Heart left ventricle (tissue), 16 donors: ENCODE measurements around the gene FAM83E. TPM values are rescaled to one million over a fixed set of nuclear protein-coding genes. Genes with fewer than 3 reads are reported as not detected.

Source experiments
- ATAC-seq, 4 donors: fragments of 200-7000 bp; cut with Tn5 transposase; one replicate each; pipeline ENCODE4 v1.9.1; 2020 to 2022; ENCODE audit warnings: moderate library complexity in 4 of 4, mild to moderate bottlenecking in 3 of 4, moderate number of reproducible peaks in 1 of 4
- DNase-seq, 5 donors: peaks; one replicate each; pipeline ENCODE4 v3.0.0-alpha.2; 2020
- H3K27ac ChIP-seq, 12 donors: fragments of 200-600 bp; sonication (generic) in 4 of 12; one replicate each; pipeline versions ENCODE4 v1.5.0 to v1.8.0; 2016 to 2022; ENCODE audit warnings: mild to moderate bottlenecking in 2 of 12
- H3K27me3 ChIP-seq, 9 donors: fragments of 200-600 bp; sonication (generic) in 2 of 9; one replicate each; pipeline versions ENCODE4 v1.5.1 to v1.8.0; 2016 to 2022; ENCODE audit warnings: mild to moderate bottlenecking in 3 of 9
- H3K36me3 ChIP-seq, 9 donors: fragments of 200-600 bp; sonication (generic) in 2 of 9; one replicate each; pipeline versions ENCODE4 v1.5.0 to v1.8.0; 2018 to 2022; ENCODE audit warnings: mild to moderate bottlenecking in 2 of 9
- H3K4me1 ChIP-seq, 12 donors: fragments of 200-600 bp; sonication (generic) in 4 of 12; one replicate each; pipeline versions ENCODE4 v1.5.0 to v1.8.0; 2016 to 2022; ENCODE audit warnings: mild to moderate bottlenecking in 3 of 12
- H3K4me3 ChIP-seq, 12 donors: fragments of 200-600 bp; sonication (generic) in 4 of 12; one replicate each; pipeline versions ENCODE4 v1.5.0 to v1.8.0; 2017 to 2022; ENCODE audit warnings: mild to moderate bottlenecking in 9 of 12, moderate library complexity in 4 of 12
- H3K9me3 ChIP-seq, 12 donors: fragments of 200-600 bp; sonication (generic) in 4 of 12; one replicate each; pipeline versions ENCODE4 v1.5.0 to v1.8.0; 2016 to 2022; ENCODE audit warnings: mild to moderate bottlenecking in 1 of 12
- CTCF ChIP-seq, 12 donors: fragments of 200-600 bp; sonication (generic) in 4 of 12; IDR thresholded peaks; one replicate each; pipeline versions ENCODE4 v1.5.0 to v1.8.0; 2018 to 2022; ENCODE audit warnings: antibody characterized with exemption in 12 of 12, mild to moderate bottlenecking in 5 of 12
- POLR2A ChIP-seq, 2 donors: fragments of 450-650 bp; IDR thresholded peaks; one replicate each; pipeline ENCODE4 v1.6.1; 2017; ENCODE audit warnings: antibody characterized with exemption in 2 of 2, mild to moderate bottlenecking in 2 of 2, moderate library complexity in 2 of 2
- WGBS, 4 donors: extraction: QIAGEN DNeasy Blood & Tissue Kit in 2 of 4; methylation state at CpG; one replicate each; pipeline versions ENCODE4 v1.1.5 to v1.1.7; 2013 to 2018; 5-methylcytosine and 5-hydroxymethylcytosine counted together
- intact Hi-C, 10 donors: fragments of 100-400 bp; cut with DNase I; formaldehyde crosslinking; loops; one replicate each; pipeline versions ENCODE4 v1.11.1 to v1.14.2; 2022
- long read RNA-seq, 3 donors: library from polyadenylated mRNA; unstranded; transcript quantifications; one replicate each; pipeline ENCODE4 v2.0.0, GENCODE V29; 2020 to 2021
- polyA plus RNA-seq, 2 donors: library from polyadenylated mRNA; stranded (reverse); fragments of 200-250 nt; gene quantifications; one replicate each; pipeline ENCODE4 v1.2.3, GENCODE V29; 2013
- total RNA-seq, 9 donors: library from RNA; depleted of rRNA in 2 of 9; stranded (reverse); fragments of >200 nt in 2 of 9; fragmentation: NEBNext Ultra II Directional in 3 of 9; extraction: Animal tissue kit (Norgen Biotek cat#: 25700) in 3 of 9; gene quantifications; one replicate each; pipeline versions ENCODE4 v1.1.0 to v1.2.4, GENCODE V29; 2016 to 2023
- donor health status: ischemic (EF 13 %, LVEDD 7.1; RV severe dilation, severe dysfunction).
- donor health status: healthy with polysubstance abuse.
- donor health status: DM: no; HTN: yes; CAD: no.
- donor health status: DM: no; HTN: no; CAD: no.
- donor health status: ischemic (EF 25% LVEDD 6.9; RV normal size, moderate dysfunction).
- donor health status: ischemic (EF 25% LVEDD 5.7; RV mildly dilated, moderate dysfunction).
- donor health status: healthy.
- donor health status: DM: yes; HTN: yes; CAD: no.
- donor health status: ischemic (EF 35%, LVEDD 5.7; RV mildly dilated, moderate dysfunction).
- donor health status: nonischemic (EF 11% LVEDD 7.7; RV severe dilation, severe dysfunction).
- donor health status: DM: yes; HTN: yes; CAD: no.
- donor health status: PGD.
- donor health status: ischemic (EF 29% LVEDD 5.4; RV normal size, mild dysfunction).
- donor health status: nonischemic (EF 23%, LVEDD 6.1; RV moderate dilation, normal function).

Gene FAM83E
- total RNA-seq, result not detected
- under 1 TPM in 1 of 2 donors, not detected in 1; 0.14 TPM for polyA plus RNA-seq
- long read RNA-seq, donor 1, result 0 reads
- long read RNA-seq, donor 2, result 0 reads
- long read RNA-seq, donor 3, result 0 reads

- WGBS, 4 donors, result 63 to 66% (median 64%) methylated on average over 15 to 31 of the region's 31 CpGs
- no peak within 1 kb of the TSS for H3K27ac ChIP-seq
These were observed at the start of gene FAM83E for GRCh38 chr19:48614436-48615230. FAM83E (minus strand) TSS chr19:48615076; CDS start chr19:48613372, 1,704 bp downstream.

GRCh38 chr19:48664476-48664875 lies 49.6 kb upstream of the FAM83E start:
- H3K27me3 ChIP-seq, result no peaks in the 10 kb centered on the region

More at GRCh38 chr19:48614436-48615230, at the start of gene FAM83E:
- intact Hi-C loops, result loop anchor here in 1 of 10 donors (10.0 kb wide), 1 partner anchor 230 kb away; no protein-coding TSS in a partner anchor
- Histone ChIP-seq H3K36me3 (peaks cover 2 to 32% (median 27%) of the 10 kb centered on the region in 9 donors), H3K4me3 (no peak within 1 kb of the TSS), H3K27me3 (peaks cover 0 to 6% (median 0%) of the 10 kb centered on the region in 9 donors), H3K9me3 (no peaks in the 10 kb centered on the region), H3K4me1 (peaks cover 11 to 32% (median 18%) of the 10 kb centered on the region in 12 donors)
- DNase-seq (no peak), ATAC-seq (no peak)
- TF ChIP-seq POLR2A (IDR thresholded peaks at IDR 0.05) (no peak), CTCF (IDR thresholded peaks at IDR 0.05) (no peak)

GRCh38 chr19:48663667-48664066 lies 48.8 kb upstream of the FAM83E start:
- WGBS, 4 donors, result 91 to 95% (median 92%) methylated on average over 4 of the region's 4 CpGs

More at GRCh38 chr19:48664476-48664875, 49.6 kb upstream of the FAM83E start:
- Histone ChIP-seq H3K27ac (no peak overlapping the region), H3K36me3 (no peaks in the 10 kb centered on the region), H3K9me3 (no peaks in the 10 kb centered on the region), H3K4me3 (no peak overlapping the region), H3K4me1 (peaks cover 0 to 15% (median 7%) of the 10 kb centered on the region in 12 donors)
- DNase-seq (no peak), ATAC-seq (no peak)
- intact Hi-C loops, result no loop called here
- 85 to 91% (median 88%) methylated on average over 13 to 14 of the region's 14 CpGs for WGBS, 4 donors
- TF ChIP-seq CTCF (IDR thresholded peaks at IDR 0.05) (no peak), POLR2A (IDR thresholded peaks at IDR 0.05) (no peak)

More at GRCh38 chr19:48663667-48664066, 48.8 kb upstream of the FAM83E start:
- H3K9me3 ChIP-seq, result no peaks in the 10 kb centered on the region
- DNase-seq (no peak), ATAC-seq (no peak)
- no peak overlapping the region for H3K4me3 ChIP-seq
- H3K27ac ChIP-seq, result no peak overlapping the region
- no peaks in the 10 kb centered on the region for H3K36me3 ChIP-seq
- peaks cover 0 to 15% (median 7%) of the 10 kb centered on the region in 12 donors for H3K4me1 ChIP-seq
- H3K27me3 ChIP-seq, result no peaks in the 10 kb centered on the region
- TF ChIP-seq CTCF (IDR thresholded peaks at IDR 0.05), result no peak
- no peak for TF ChIP-seq POLR2A (IDR thresholded peaks at IDR 0.05)
- intact Hi-C loops, result no loop called here
